ENCODE data around the gene HPDL.

Gene HPDL

GRCh38 chr1:45306319-45306718 is 20.4 kb upstream of the HPDL start:
- Histone ChIP-seq H3K4me3 (ENCODE audit: low read length) (peak overlapping the region; percentile 81), H3K36me3 (ENCODE audit: control insufficient read depth, low read length) (no peaks in the 10 kb centered on the region), H4K20me1 (ENCODE audit: control insufficient read depth, insufficient read depth, low read depth, low read length) (no peaks in the 10 kb centered on the region), H3K79me2 (ENCODE audit: control insufficient read depth, low read length) (peaks cover 8% of the 10 kb centered on the region), H3K27ac (ENCODE audit: low read depth, low read length) (peak overlapping the region; percentile 83), H3K27me3 (ENCODE audit: control insufficient read depth, low read length) (no peaks in the 10 kb centered on the region), H3K4me1 (ENCODE audit: control insufficient read depth, low read length) (peaks cover 41% of the 10 kb centered on the region), H3F3A (ENCODE audit: control insufficient read depth, insufficient read depth) (peaks cover 26% of the 10 kb centered on the region), H3K9me2 (replicated peaks; ENCODE audit: control insufficient read depth, low read length) (no peaks in the 10 kb centered on the region), H3K4me2 (ENCODE audit: low read length) (peak overlapping the region; percentile 78), H3K9me3 (ENCODE audit: control insufficient read depth, insufficient read depth, low read length) (no peaks in the 10 kb centered on the region)
- TF ChIP-seq CTCF (IDR thresholded peaks at IDR 0.05; ENCODE audit: low read depth, low read length, poor library complexity, severe bottlenecking) (no peak), EZH2phosphoT487 (IDR thresholded peaks at IDR 0.05; ENCODE audit: borderline replicate concordance, low read length) (no peak)

GRCh38 chr1:45306905-45307304 is 19.8 kb upstream of the HPDL start:
- Histone ChIP-seq H3F3A (ENCODE audit: control insufficient read depth, insufficient read depth) (peaks cover 22% of the 10 kb centered on the region), H3K27ac (ENCODE audit: low read depth, low read length) (peak overlapping the region; percentile 83), H3K4me1 (ENCODE audit: control insufficient read depth, low read length) (peaks cover 41% of the 10 kb centered on the region), H3K4me3 (ENCODE audit: low read length) (peak overlapping the region; percentile 81), H3K27me3 (ENCODE audit: control insufficient read depth, low read length) (no peaks in the 10 kb centered on the region), H3K9me2 (replicated peaks; ENCODE audit: control insufficient read depth, low read length) (no peaks in the 10 kb centered on the region), H4K20me1 (ENCODE audit: control insufficient read depth, insufficient read depth, low read depth, low read length) (no peaks in the 10 kb centered on the region), H3K79me2 (ENCODE audit: control insufficient read depth, low read length) (peaks cover 8% of the 10 kb centered on the region), H3K36me3 (ENCODE audit: control insufficient read depth, low read length) (no peaks in the 10 kb centered on the region), H3K9me3 (ENCODE audit: control insufficient read depth, insufficient read depth, low read length) (no peaks in the 10 kb centered on the region), H3K4me2 (ENCODE audit: low read length) (peak overlapping the region; percentile 78)
- no peak for TF ChIP-seq EZH2phosphoT487 (IDR thresholded peaks at IDR 0.05; ENCODE audit: borderline replicate concordance, low read length)
- TF ChIP-seq CTCF (IDR thresholded peaks at IDR 0.05; ENCODE audit: low read depth, low read length, poor library complexity, severe bottlenecking): no peak

- H4K20me1 ChIP-seq (ENCODE audit: control insufficient read depth, insufficient read depth, low read depth, low read length): no peaks in the 10 kb centered on the region
- H3F3A ChIP-seq (ENCODE audit: control insufficient read depth, insufficient read depth): no peaks in the 10 kb centered on the region
- no peaks in the 10 kb centered on the region for H3K36me3 ChIP-seq (ENCODE audit: control insufficient read depth, low read length)
- H3K4me1 ChIP-seq (ENCODE audit: control insufficient read depth, low read length): no peaks in the 10 kb centered on the region
- H3K4me2 ChIP-seq (ENCODE audit: low read length): no peak overlapping the region
- H3K27ac ChIP-seq (ENCODE audit: low read depth, low read length): no peak overlapping the region
- no peaks in the 10 kb centered on the region for H3K9me2 ChIP-seq (replicated peaks; ENCODE audit: control insufficient read depth, low read length)
- no peaks in the 10 kb centered on the region for H3K27me3 ChIP-seq (ENCODE audit: control insufficient read depth, low read length)
- TF ChIP-seq CTCF (IDR thresholded peaks at IDR 0.05; ENCODE audit: low read depth, low read length, poor library complexity, severe bottlenecking): no peak
- TF ChIP-seq EZH2phosphoT487 (IDR thresholded peaks at IDR 0.05; ENCODE audit: borderline replicate concordance, low read length): no peak
- H3K9me3 ChIP-seq (ENCODE audit: control insufficient read depth, insufficient read depth, low read length): no peaks in the 10 kb centered on the region
- H3K79me2 ChIP-seq (ENCODE audit: control insufficient read depth, low read length): no peaks in the 10 kb centered on the region
- no peak overlapping the region for H3K4me3 ChIP-seq (ENCODE audit: low read length)
These were observed 12.4 kb upstream of the HPDL start for GRCh38 chr1:45314266-45314665.

- Histone ChIP-seq H3K27me3 (ENCODE audit: control insufficient read depth, low read length) (no peaks in the 10 kb centered on the region), H3K79me2 (ENCODE audit: control insufficient read depth, low read length) (no peaks in the 10 kb centered on the region), H3K4me2 (ENCODE audit: low read length) (no peak overlapping the region), H3K4me1 (ENCODE audit: control insufficient read depth, low read length) (no peaks in the 10 kb centered on the region), H3K9me2 (replicated peaks; ENCODE audit: control insufficient read depth, low read length) (no peaks in the 10 kb centered on the region), H3K9me3 (ENCODE audit: control insufficient read depth, insufficient read depth, low read length) (no peaks in the 10 kb centered on the region), H3K36me3 (ENCODE audit: control insufficient read depth, low read length) (no peaks in the 10 kb centered on the region), H3K27ac (ENCODE audit: low read depth, low read length) (no peak overlapping the region), H4K20me1 (ENCODE audit: control insufficient read depth, insufficient read depth, low read depth, low read length) (no peaks in the 10 kb centered on the region), H3F3A (ENCODE audit: control insufficient read depth, insufficient read depth) (no peaks in the 10 kb centered on the region), H3K4me3 (ENCODE audit: low read length) (no peak overlapping the region)
- TF ChIP-seq CTCF (IDR thresholded peaks at IDR 0.05; ENCODE audit: low read depth, low read length, poor library complexity, severe bottlenecking): no peak
- no peak for TF ChIP-seq EZH2phosphoT487 (IDR thresholded peaks at IDR 0.05; ENCODE audit: borderline replicate concordance, low read length)
These were observed 9.5 kb upstream of the HPDL start for GRCh38 chr1:45317166-45317565.

Measured in DOHH2 (cell line).